ENCODE measurements around the gene CKS2.

CKS2 gene

DNA sequence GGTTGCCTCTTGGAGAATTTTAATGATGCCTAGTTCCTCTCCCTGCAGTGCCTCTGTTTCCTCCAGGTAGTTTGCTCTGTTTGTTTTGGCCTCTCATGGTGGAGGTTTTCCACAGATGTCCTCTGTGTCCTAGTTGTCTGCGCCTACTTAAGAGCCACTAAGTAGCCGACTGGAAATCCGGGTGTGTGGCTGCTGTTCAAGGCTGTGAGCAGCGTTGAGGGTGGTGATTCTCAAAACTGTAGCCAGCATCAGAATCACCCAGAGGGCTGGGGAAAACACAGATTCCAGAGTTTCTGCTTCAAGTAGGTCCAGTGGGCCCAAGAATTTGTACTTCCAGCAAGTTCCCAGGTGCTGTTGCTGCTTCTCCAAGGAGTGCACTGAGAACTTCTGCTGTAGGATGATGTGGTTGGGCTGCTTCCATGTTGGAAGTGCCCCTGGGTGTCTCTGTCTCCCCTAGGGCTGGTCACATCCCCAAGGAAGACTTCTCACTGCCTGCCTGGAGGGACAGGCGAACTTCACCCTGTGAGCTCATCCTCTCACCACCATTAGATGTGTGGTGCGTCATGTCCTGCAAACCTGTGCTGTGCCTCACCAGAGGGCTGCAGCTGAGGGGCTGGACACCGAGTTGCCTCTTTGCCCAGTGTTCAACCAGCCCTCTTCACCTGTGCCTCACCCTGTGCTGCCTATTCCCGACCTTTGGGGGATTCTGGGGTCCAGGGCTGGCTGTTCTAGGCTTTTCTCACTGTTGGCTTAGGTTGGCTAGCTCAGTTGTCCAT lies 42.1 kb downstream of the CKS2 start:
- Histone ChIP-seq H3K27ac (ENCODE audit: low read depth, low read length) (no peak overlapping the region), H3K27me3 (ENCODE audit: control insufficient read depth, low read length) (no peaks in the 10 kb centered on the region), H4K20me1 (ENCODE audit: control insufficient read depth, insufficient read depth, low read depth, low read length) (no peaks in the 10 kb centered on the region), H3K4me2 (ENCODE audit: low read length) (no peak overlapping the region), H3K9me3 (ENCODE audit: control insufficient read depth, insufficient read depth, low read length) (no peaks in the 10 kb centered on the region), H3K79me2 (ENCODE audit: control insufficient read depth, low read length) (no peaks in the 10 kb centered on the region), H3K36me3 (ENCODE audit: control insufficient read depth, low read length) (peaks cover 99% of the 10 kb centered on the region), H3K4me1 (ENCODE audit: control insufficient read depth, low read length) (no peaks in the 10 kb centered on the region), H3K4me3 (ENCODE audit: low read length) (no peak overlapping the region), H3K9me2 (replicated peaks; ENCODE audit: control insufficient read depth, low read length) (no peaks in the 10 kb centered on the region), H3F3A (ENCODE audit: control insufficient read depth, insufficient read depth) (no peaks in the 10 kb centered on the region)
- TF ChIP-seq CTCF (IDR thresholded peaks at IDR 0.05; ENCODE audit: low read depth, low read length, poor library complexity, severe bottlenecking) (no peak), EZH2phosphoT487 (IDR thresholded peaks at IDR 0.05; ENCODE audit: borderline replicate concordance, low read length) (no peak)

DNA sequence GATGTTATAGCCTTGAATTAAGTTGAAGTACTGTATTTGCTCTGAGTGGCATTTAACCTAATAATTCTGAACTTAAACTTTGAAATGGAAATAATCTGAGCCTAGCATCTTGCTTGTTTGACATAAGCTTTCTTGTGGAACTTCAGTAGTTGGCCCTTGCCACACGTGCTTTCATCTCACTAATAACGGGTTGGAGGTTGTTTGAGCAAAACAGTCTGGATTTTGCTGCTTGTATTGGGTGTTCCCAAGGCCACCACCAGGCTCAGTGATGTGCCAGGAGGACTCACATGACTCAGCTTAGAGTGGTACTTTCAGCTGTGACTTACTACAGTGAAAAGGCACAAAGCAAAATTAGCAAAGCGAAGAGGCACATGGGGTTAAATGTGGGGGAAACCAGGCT lies 43.0 kb downstream of the CKS2 start:
- H3K4me2 ChIP-seq (ENCODE audit: low read length), result no peak overlapping the region

DNA sequence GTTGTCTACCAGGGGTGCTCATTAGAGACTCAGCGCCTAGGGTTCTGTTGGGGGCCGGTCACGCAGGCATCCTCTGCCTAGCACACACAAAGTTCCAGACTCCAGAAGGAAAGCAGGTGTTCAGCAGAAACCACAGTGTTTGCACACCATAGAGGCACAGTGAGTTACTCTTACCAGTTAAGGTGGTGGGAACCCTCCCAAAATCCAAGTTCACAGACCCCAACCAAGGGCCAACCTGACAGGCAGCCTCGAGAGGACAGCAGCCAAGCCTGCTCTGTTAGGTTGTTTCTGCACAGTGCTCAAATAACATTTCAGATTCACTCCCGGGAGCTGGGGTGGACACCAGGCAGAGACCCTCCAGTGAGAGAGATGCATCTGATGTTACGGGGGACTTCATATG lies 43.5 kb downstream of the CKS2 start:
- no peak overlapping the region for H3K27ac ChIP-seq (ENCODE audit: low read depth, low read length)
- no peaks in the 10 kb centered on the region for H3K27me3 ChIP-seq (ENCODE audit: control insufficient read depth, low read length)
- H3K4me2 ChIP-seq (ENCODE audit: low read length), result no peak overlapping the region
- no peaks in the 10 kb centered on the region for H3F3A ChIP-seq (ENCODE audit: control insufficient read depth, insufficient read depth)
- H3K36me3 ChIP-seq (ENCODE audit: control insufficient read depth, low read length), result peaks cover 97% of the 10 kb centered on the region
- H4K20me1 ChIP-seq (ENCODE audit: control insufficient read depth, insufficient read depth, low read depth, low read length), result no peaks in the 10 kb centered on the region
- no peak overlapping the region for H3K4me3 ChIP-seq (ENCODE audit: low read length)
- no peaks in the 10 kb centered on the region for H3K79me2 ChIP-seq (ENCODE audit: control insufficient read depth, low read length)
- H3K9me3 ChIP-seq (ENCODE audit: control insufficient read depth, insufficient read depth, low read length), result no peaks in the 10 kb centered on the region
- no peaks in the 10 kb centered on the region for H3K9me2 ChIP-seq (replicated peaks; ENCODE audit: control insufficient read depth, low read length)
- H3K4me1 ChIP-seq (ENCODE audit: control insufficient read depth, low read length), result no peaks in the 10 kb centered on the region
- TF ChIP-seq EZH2phosphoT487 (IDR thresholded peaks at IDR 0.05; ENCODE audit: borderline replicate concordance, low read length), result no peak
- no peak for TF ChIP-seq CTCF (IDR thresholded peaks at IDR 0.05; ENCODE audit: low read depth, low read length, poor library complexity, severe bottlenecking)

More for the DNA sequence above, 43.0 kb downstream of the CKS2 start:
- Histone ChIP-seq H3K9me2 (replicated peaks; ENCODE audit: control insufficient read depth, low read length) (no peaks in the 10 kb centered on the region), H3K27ac (ENCODE audit: low read depth, low read length) (no peak overlapping the region), H3K9me3 (ENCODE audit: control insufficient read depth, insufficient read depth, low read length) (no peaks in the 10 kb centered on the region), H3K4me3 (ENCODE audit: low read length) (no peak overlapping the region), H3K4me1 (ENCODE audit: control insufficient read depth, low read length) (no peaks in the 10 kb centered on the region), H4K20me1 (ENCODE audit: control insufficient read depth, insufficient read depth, low read depth, low read length) (no peaks in the 10 kb centered on the region), H3F3A (ENCODE audit: control insufficient read depth, insufficient read depth) (no peaks in the 10 kb centered on the region), H3K79me2 (ENCODE audit: control insufficient read depth, low read length) (no peaks in the 10 kb centered on the region), H3K36me3 (ENCODE audit: control insufficient read depth, low read length) (peaks cover 99% of the 10 kb centered on the region), H3K27me3 (ENCODE audit: control insufficient read depth, low read length) (no peaks in the 10 kb centered on the region)
- no peak for TF ChIP-seq EZH2phosphoT487 (IDR thresholded peaks at IDR 0.05; ENCODE audit: borderline replicate concordance, low read length)
- TF ChIP-seq CTCF (IDR thresholded peaks at IDR 0.05; ENCODE audit: low read depth, low read length, poor library complexity, severe bottlenecking), result no peak
